OCI-LY1 (cell line): ENCODE data around the gene PALMD.

ENCODE experiments used
- H2AFZ ChIP-seq: fragments of 200-600 bp; sonication (generic), shearing (Covaris generic); 2 replicates; pipeline ENCODE4 v1.6.0; 2014; ENCODE audit warnings: antibody characterized with exemption, mild to moderate bottlenecking, low read length
- H3F3A ChIP-seq: fragments of 200-600 bp; sonication (generic), shearing (Covaris generic); 2 replicates; pipeline ENCODE4 v1.6.0; 2014; ENCODE audit warnings: mild to moderate bottlenecking, antibody characterized with exemption, low read length, moderate library complexity; ENCODE audit not compliant: insufficient read depth
- H3K27ac ChIP-seq: fragments of 200-600 bp; sonication (generic); 2 replicates; pipeline ENCODE4 v1.5.1; 2014; ENCODE audit warnings: low read length, mixed run types, mild to moderate bottlenecking, low read depth; ENCODE audit not compliant: poor library complexity, severe bottlenecking
- H3K27me3 ChIP-seq: fragments of 200-600 bp; sonication (generic); 2 replicates; pipeline ENCODE4 v1.6.0; 2014; ENCODE audit warnings: antibody characterized with exemption, mild to moderate bottlenecking, low read length, moderate library complexity; ENCODE audit not compliant: insufficient read depth
- H3K36me3 ChIP-seq: fragments of 200-600 bp; sonication (generic); 2 replicates; pipeline ENCODE4 v1.6.1; 2014; ENCODE audit warnings: mild to moderate bottlenecking, antibody characterized with exemption, low read length, moderate library complexity, mixed read lengths; ENCODE audit not compliant: insufficient read depth
- H3K4me1 ChIP-seq: fragments of 200-600 bp; sonication (generic); 2 replicates; pipeline ENCODE4 v1.5.1; 2014; ENCODE audit warnings: mild to moderate bottlenecking, low read length, moderate library complexity; ENCODE audit not compliant: insufficient read depth, severe bottlenecking
- H3K4me2 ChIP-seq: fragments of 200-600 bp; sonication (generic), shearing (Covaris generic); 2 replicates; pipeline ENCODE4 v1.6.1; 2014; ENCODE audit warnings: low read length
- H3K4me3 ChIP-seq: fragments of 200-600 bp; sonication (generic); 2 replicates; pipeline ENCODE4 v1.5.1; 2014; ENCODE audit warnings: low read length, low read depth, mild to moderate bottlenecking, mixed read lengths; ENCODE audit not compliant: poor library complexity, severe bottlenecking
- H3K79me2 ChIP-seq: fragments of 200-600 bp; shearing (Covaris generic); 2 replicates; pipeline ENCODE4 v1.6.1; 2016; ENCODE audit warnings: mixed run types, low read length, mixed read lengths; ENCODE audit not compliant: insufficient read depth
- H3K9ac ChIP-seq: fragments of 200-600 bp; sonication (generic), shearing (Covaris generic); 2 replicates; pipeline ENCODE4 v1.6.1; 2014; ENCODE audit warnings: mild to moderate bottlenecking, low read length, mixed read lengths
- H3K9me2 ChIP-seq: fragments of 200-600 bp; sonication (generic), shearing (Covaris generic); 2 replicates; pipeline ENCODE4 v1.6.1; 2014; ENCODE audit warnings: low read depth, mild to moderate bottlenecking, low read length, mixed read lengths
- H3K9me3 ChIP-seq: fragments of 200-600 bp; shearing (Covaris generic); 2 replicates; pipeline ENCODE4 v1.6.1; 2014; ENCODE audit warnings: low read length, mixed read lengths
- H4K20me1 ChIP-seq: fragments of 200-600 bp; sonication (generic), shearing (Covaris generic); 2 replicates; pipeline ENCODE4 v1.6.0; 2016; ENCODE audit warnings: mild to moderate bottlenecking, low read length; ENCODE audit not compliant: insufficient read depth
- EZH2 ChIP-seq: fragments of 200-600 bp; sonication (generic), shearing (Covaris generic); IDR thresholded peaks from 2 replicates; pipeline ENCODE4 v1.8.0; 2017; ENCODE audit warnings: borderline replicate concordance, mixed run types, mild to moderate bottlenecking, antibody characterized with exemption, low read length, moderate library complexity, mixed read lengths
- TF ChIP-seq, protein P1 (sequence below): fragments of 200-600 bp; sonication (generic), shearing (Covaris generic); IDR thresholded peaks from 2 replicates; pipeline ENCODE4 v1.5.1; 2017; ENCODE audit warnings: mild to moderate bottlenecking, antibody characterized with exemption, low read length, moderate library complexity, mixed read lengths

PALMD gene

DNA sequence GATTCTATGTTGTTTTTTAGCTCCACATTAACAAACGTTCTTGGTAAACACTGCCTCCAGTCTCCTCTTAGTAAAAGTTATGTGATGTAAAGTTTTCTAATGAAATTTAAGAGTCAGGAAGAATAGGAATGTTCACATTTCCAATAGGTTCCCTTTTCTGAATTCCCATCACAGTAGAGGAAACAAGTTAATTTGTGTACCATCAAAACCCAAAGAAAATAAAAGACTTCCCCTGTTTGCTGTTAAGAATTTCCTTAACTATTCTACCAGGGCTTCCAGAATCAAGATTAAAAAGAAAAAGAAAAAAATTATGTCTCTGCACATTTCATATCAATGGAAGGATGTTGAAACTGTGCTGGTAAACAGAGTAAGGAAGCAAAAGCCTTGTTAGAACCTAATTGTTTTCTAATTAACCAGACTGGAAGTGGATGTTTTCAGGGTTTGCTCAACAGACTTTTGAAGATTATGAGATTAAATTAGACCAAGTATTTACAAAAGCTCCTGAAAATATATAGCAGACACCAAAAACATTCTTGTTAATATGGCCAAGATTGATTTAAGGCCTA, 43.4 kb upstream of the PALMD start:
- Histone ChIP-seq H4K20me1 (no peaks in the 10 kb centered on the region), H3F3A (no peaks in the 10 kb centered on the region), H3K9me2 (no peaks in the 10 kb centered on the region), H3K27me3 (no peaks in the 10 kb centered on the region), H3K4me2 (no peak overlapping the region), H3K79me2 (no peaks in the 10 kb centered on the region), H3K9me3 (no peaks in the 10 kb centered on the region), H2AFZ (no peak overlapping the region), H3K4me1 (no peaks in the 10 kb centered on the region), H3K36me3 (no peaks in the 10 kb centered on the region), H3K27ac (no peak overlapping the region), H3K4me3 (no peak overlapping the region), H3K9ac (no peak overlapping the region)
- no peak for TF ChIP-seq EZH2
- TF ChIP-seq, protein P1, sequence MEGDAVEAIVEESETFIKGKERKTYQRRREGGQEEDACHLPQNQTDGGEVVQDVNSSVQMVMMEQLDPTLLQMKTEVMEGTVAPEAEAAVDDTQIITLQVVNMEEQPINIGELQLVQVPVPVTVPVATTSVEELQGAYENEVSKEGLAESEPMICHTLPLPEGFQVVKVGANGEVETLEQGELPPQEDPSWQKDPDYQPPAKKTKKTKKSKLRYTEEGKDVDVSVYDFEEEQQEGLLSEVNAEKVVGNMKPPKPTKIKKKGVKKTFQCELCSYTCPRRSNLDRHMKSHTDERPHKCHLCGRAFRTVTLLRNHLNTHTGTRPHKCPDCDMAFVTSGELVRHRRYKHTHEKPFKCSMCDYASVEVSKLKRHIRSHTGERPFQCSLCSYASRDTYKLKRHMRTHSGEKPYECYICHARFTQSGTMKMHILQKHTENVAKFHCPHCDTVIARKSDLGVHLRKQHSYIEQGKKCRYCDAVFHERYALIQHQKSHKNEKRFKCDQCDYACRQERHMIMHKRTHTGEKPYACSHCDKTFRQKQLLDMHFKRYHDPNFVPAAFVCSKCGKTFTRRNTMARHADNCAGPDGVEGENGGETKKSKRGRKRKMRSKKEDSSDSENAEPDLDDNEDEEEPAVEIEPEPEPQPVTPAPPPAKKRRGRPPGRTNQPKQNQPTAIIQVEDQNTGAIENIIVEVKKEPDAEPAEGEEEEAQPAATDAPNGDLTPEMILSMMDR: no peak

DNA sequence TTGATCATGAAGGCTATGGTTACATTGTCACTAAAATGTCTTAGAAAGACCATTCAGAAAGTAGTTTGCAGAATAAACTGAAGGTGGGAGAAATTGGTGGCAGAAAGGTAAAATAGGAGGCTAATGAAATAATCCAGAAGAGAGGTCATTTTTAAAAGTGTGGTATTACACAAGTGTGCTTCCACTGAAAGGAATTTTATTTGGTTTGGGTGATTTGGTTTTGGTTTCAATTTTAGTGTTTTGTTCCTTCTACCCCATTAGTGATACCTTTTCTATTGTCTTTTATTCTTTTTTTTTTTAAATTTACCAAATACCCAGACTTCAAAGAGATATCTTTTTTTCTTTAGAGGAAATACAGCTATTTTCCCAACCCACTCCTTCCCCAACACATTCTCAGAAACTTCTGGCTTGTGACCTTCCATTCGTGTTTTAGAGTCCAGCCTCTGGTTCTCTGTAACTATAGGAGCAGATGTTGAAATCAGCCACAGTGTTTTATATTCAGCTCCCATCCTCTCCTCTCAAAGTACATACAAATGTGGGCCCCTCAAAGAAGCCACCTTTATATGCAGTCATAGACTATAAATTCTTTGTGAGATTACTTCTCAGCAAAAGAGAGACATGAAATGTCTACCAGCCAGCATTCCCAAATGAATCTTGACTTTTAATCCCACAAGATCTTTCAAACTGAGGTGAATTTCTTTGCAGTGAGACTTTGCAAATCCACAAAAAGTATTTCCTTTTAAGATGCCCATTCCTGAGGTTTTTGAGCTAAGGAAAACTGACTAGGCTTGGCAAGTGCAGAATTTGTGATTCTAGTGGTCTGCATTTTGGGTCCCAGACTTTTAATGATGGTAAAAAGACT, 42.0 kb upstream of the PALMD start:
- Histone ChIP-seq H3K4me3 (no peak overlapping the region), H4K20me1 (no peaks in the 10 kb centered on the region), H3K27ac (no peak overlapping the region), H3K9ac (no peak overlapping the region), H3K79me2 (no peaks in the 10 kb centered on the region), H3K4me2 (no peak overlapping the region), H3K27me3 (no peaks in the 10 kb centered on the region), H3F3A (no peaks in the 10 kb centered on the region), H3K9me3 (no peaks in the 10 kb centered on the region), H3K4me1 (no peaks in the 10 kb centered on the region), H2AFZ (no peak overlapping the region), H3K36me3 (no peaks in the 10 kb centered on the region), H3K9me2 (no peaks in the 10 kb centered on the region)
- no peak for TF ChIP-seq EZH2
- TF ChIP-seq, protein P1: no peak

DNA sequence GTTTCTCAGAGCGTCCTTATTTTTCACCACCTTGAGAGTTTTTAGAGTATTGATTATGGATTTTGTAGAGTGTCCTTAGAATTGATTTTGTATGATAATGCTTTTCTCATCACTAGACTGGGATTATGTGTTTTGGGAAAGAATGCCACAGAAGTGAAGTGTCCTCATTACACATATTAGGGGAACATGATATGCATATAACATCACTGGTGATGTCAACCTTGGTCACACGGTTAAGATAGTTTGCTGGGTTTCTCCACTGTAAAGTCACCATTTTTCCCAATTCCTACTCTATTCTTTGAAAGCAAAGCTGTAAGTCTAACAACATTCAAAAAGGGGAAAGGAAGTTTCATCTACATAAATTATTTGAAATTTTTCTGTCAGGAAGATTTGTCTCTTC, 39.6 kb upstream of the PALMD start:
- H3F3A ChIP-seq: no peaks in the 10 kb centered on the region
- no peak overlapping the region for H3K9ac ChIP-seq
- H4K20me1 ChIP-seq: no peaks in the 10 kb centered on the region
- no peak overlapping the region for H3K27ac ChIP-seq
- no peaks in the 10 kb centered on the region for H3K9me3 ChIP-seq
- TF ChIP-seq, protein P1: no peak
- TF ChIP-seq EZH2: no peak
- no peak overlapping the region for H3K4me3 ChIP-seq
- no peak overlapping the region for H3K4me2 ChIP-seq
- H2AFZ ChIP-seq: no peak overlapping the region
- H3K4me1 ChIP-seq: no peaks in the 10 kb centered on the region
- H3K79me2 ChIP-seq: no peaks in the 10 kb centered on the region
- no peaks in the 10 kb centered on the region for H3K36me3 ChIP-seq
- H3K9me2 ChIP-seq: no peaks in the 10 kb centered on the region
- no peaks in the 10 kb centered on the region for H3K27me3 ChIP-seq
